OCI-LY1 (cell line): ENCODE data around the gene JPH2.

Experiments used
- H2AFZ ChIP-seq: fragments of 200-600 bp; sonication (generic), shearing (Covaris generic); 2 replicates; pipeline ENCODE4 v1.6.0; 2014; ENCODE audit warnings: antibody characterized with exemption, mild to moderate bottlenecking, low read length
- H3F3A ChIP-seq: fragments of 200-600 bp; sonication (generic), shearing (Covaris generic); 2 replicates; pipeline ENCODE4 v1.6.0; 2014; ENCODE audit warnings: mild to moderate bottlenecking, antibody characterized with exemption, low read length, moderate library complexity; ENCODE audit not compliant: insufficient read depth
- H3K27ac ChIP-seq: fragments of 200-600 bp; sonication (generic); 2 replicates; pipeline ENCODE4 v1.5.1; 2014; ENCODE audit warnings: low read length, mixed run types, mild to moderate bottlenecking, low read depth; ENCODE audit not compliant: poor library complexity, severe bottlenecking
- H3K27me3 ChIP-seq: fragments of 200-600 bp; sonication (generic); 2 replicates; pipeline ENCODE4 v1.6.0; 2014; ENCODE audit warnings: antibody characterized with exemption, mild to moderate bottlenecking, low read length, moderate library complexity; ENCODE audit not compliant: insufficient read depth
- H3K36me3 ChIP-seq: fragments of 200-600 bp; sonication (generic); 2 replicates; pipeline ENCODE4 v1.6.1; 2014; ENCODE audit warnings: mild to moderate bottlenecking, antibody characterized with exemption, low read length, moderate library complexity, mixed read lengths; ENCODE audit not compliant: insufficient read depth
- H3K4me1 ChIP-seq: fragments of 200-600 bp; sonication (generic); 2 replicates; pipeline ENCODE4 v1.5.1; 2014; ENCODE audit warnings: mild to moderate bottlenecking, low read length, moderate library complexity; ENCODE audit not compliant: insufficient read depth, severe bottlenecking
- H3K4me2 ChIP-seq: fragments of 200-600 bp; sonication (generic), shearing (Covaris generic); 2 replicates; pipeline ENCODE4 v1.6.1; 2014; ENCODE audit warnings: low read length
- H3K4me3 ChIP-seq: fragments of 200-600 bp; sonication (generic); 2 replicates; pipeline ENCODE4 v1.5.1; 2014; ENCODE audit warnings: low read length, low read depth, mild to moderate bottlenecking, mixed read lengths; ENCODE audit not compliant: poor library complexity, severe bottlenecking
- H3K79me2 ChIP-seq: fragments of 200-600 bp; shearing (Covaris generic); 2 replicates; pipeline ENCODE4 v1.6.1; 2016; ENCODE audit warnings: mixed run types, low read length, mixed read lengths; ENCODE audit not compliant: insufficient read depth
- H3K9ac ChIP-seq: fragments of 200-600 bp; sonication (generic), shearing (Covaris generic); 2 replicates; pipeline ENCODE4 v1.6.1; 2014; ENCODE audit warnings: mild to moderate bottlenecking, low read length, mixed read lengths
- H3K9me2 ChIP-seq: fragments of 200-600 bp; sonication (generic), shearing (Covaris generic); 2 replicates; pipeline ENCODE4 v1.6.1; 2014; ENCODE audit warnings: low read depth, mild to moderate bottlenecking, low read length, mixed read lengths
- H3K9me3 ChIP-seq: fragments of 200-600 bp; shearing (Covaris generic); 2 replicates; pipeline ENCODE4 v1.6.1; 2014; ENCODE audit warnings: low read length, mixed read lengths
- H4K20me1 ChIP-seq: fragments of 200-600 bp; sonication (generic), shearing (Covaris generic); 2 replicates; pipeline ENCODE4 v1.6.0; 2016; ENCODE audit warnings: mild to moderate bottlenecking, low read length; ENCODE audit not compliant: insufficient read depth
- CTCF ChIP-seq: fragments of 200-600 bp; sonication (generic), shearing (Covaris generic); IDR thresholded peaks from 2 replicates; pipeline ENCODE4 v1.5.1; 2017; ENCODE audit warnings: mild to moderate bottlenecking, antibody characterized with exemption, low read length, moderate library complexity, mixed read lengths
- EZH2 ChIP-seq: fragments of 200-600 bp; sonication (generic), shearing (Covaris generic); IDR thresholded peaks from 2 replicates; pipeline ENCODE4 v1.8.0; 2017; ENCODE audit warnings: borderline replicate concordance, mixed run types, mild to moderate bottlenecking, antibody characterized with exemption, low read length, moderate library complexity, mixed read lengths

JPH2 gene

GRCh38 chr20:44142413-44142812, 44.6 kb downstream of the JPH2 start:
- TF ChIP-seq EZH2 (no peak), CTCF (no peak)

GRCh38 chr20:44141873-44142272, 45.1 kb downstream of the JPH2 start:
- H3K9me2 ChIP-seq: no peaks in the 10 kb centered on the region
- H3K9me3 ChIP-seq: no peaks in the 10 kb centered on the region
- no peaks in the 10 kb centered on the region for H3K36me3 ChIP-seq
- H3K9ac ChIP-seq: no peak overlapping the region
- H4K20me1 ChIP-seq: no peaks in the 10 kb centered on the region
- no peak overlapping the region for H3K27ac ChIP-seq
- no peak overlapping the region for H3K4me3 ChIP-seq
- TF ChIP-seq EZH2: no peak
- no peak for TF ChIP-seq CTCF
- no peaks in the 10 kb centered on the region for H3K79me2 ChIP-seq
- H3K4me2 ChIP-seq: no peak overlapping the region
- no peak overlapping the region for H2AFZ ChIP-seq
- no peaks in the 10 kb centered on the region for H3F3A ChIP-seq
- 0 out of 2 replicates have a peak, but pooled peaks cover 9% of the 10 kb centered on the region for H3K27me3 ChIP-seq
- H3K4me1 ChIP-seq: no peaks in the 10 kb centered on the region

More at GRCh38 chr20:44142413-44142812, 44.6 kb downstream of the JPH2 start:
- Histone ChIP-seq H3K36me3 (no peaks in the 10 kb centered on the region), H3K9me2 (no peaks in the 10 kb centered on the region), H3K4me3 (no peak overlapping the region), H3K4me1 (no peaks in the 10 kb centered on the region), H3K9me3 (no peaks in the 10 kb centered on the region), H3K79me2 (no peaks in the 10 kb centered on the region), H3F3A (no peaks in the 10 kb centered on the region), H3K4me2 (no peak overlapping the region), H3K27me3 (0 out of 2 replicates have a peak, but pooled peaks cover 9% of the 10 kb centered on the region), H3K27ac (no peak overlapping the region), H3K9ac (no peak overlapping the region), H4K20me1 (no peaks in the 10 kb centered on the region), H2AFZ (no peak overlapping the region)

GRCh38 chr20:44138867-44139266, 48.1 kb downstream of the JPH2 start:
- H3K27ac ChIP-seq: no peak overlapping the region
- no peak overlapping the region for H3K4me3 ChIP-seq

More at GRCh38 chr20:44138867-44139266, 48.1 kb downstream of the JPH2 start:
- Histone ChIP-seq H3K36me3 (no peaks in the 10 kb centered on the region), H3K9me3 (no peaks in the 10 kb centered on the region), H3K27me3 (0 out of 2 replicates have a peak, but pooled peaks cover 2% of the 10 kb centered on the region), H3K4me2 (no peak overlapping the region), H3K79me2 (no peaks in the 10 kb centered on the region), H3F3A (no peaks in the 10 kb centered on the region), H3K9ac (no peak overlapping the region), H2AFZ (no peak overlapping the region), H3K9me2 (no peaks in the 10 kb centered on the region), H4K20me1 (no peaks in the 10 kb centered on the region), H3K4me1 (no peaks in the 10 kb centered on the region)
- TF ChIP-seq EZH2 (no peak), CTCF (no peak)
